Endothelial cell of hepatic sinusoid (primary cell): ENCODE results near the gene FNDC5.
"Not testable (repeated sequence)": the region's sequence is repeated elsewhere in the genome, so short reads cannot be mapped to it uniquely, and the experiment has no call there.

Experiments used
- in situ Hi-C: cut with HindIII; loops from 2 replicates; pipeline ENCODE4 v1.10.0; 2017; ENCODE audit warnings: low sequenced_read_pairs

Gene FNDC5

GRCh38 chr1:32870615-32871363 lies at the start of gene FNDC5:
Gene FNDC5, minus strand, starts transcription at chr1:32870912.
- in situ Hi-C loops, result no loop called here

- in situ Hi-C loops, result loop anchor here (5.0 kb wide), 1 partner anchor 43 kb away; no protein-coding TSS in a partner anchor
Observed at GRCh38 chr1:32919811-32920733, 49.4 kb upstream of the FNDC5 start.

- in situ Hi-C loops, result loop anchor here (5.0 kb wide), 1 partner anchor 41 kb away; no protein-coding TSS in a partner anchor
Observed at GRCh38 chr1:32918179-32918578, 47.5 kb upstream of the FNDC5 start.

GRCh38 chr1:32917521-32917920 lies 46.8 kb upstream of the FNDC5 start:
- in situ Hi-C loops, result loop anchor here (5.0 kb wide), 1 partner anchor 40 kb away; no protein-coding TSS in a partner anchor

GRCh38 chr1:32915766-32916706 lies 45.3 kb upstream of the FNDC5 start:
- in situ Hi-C loops, result loop anchor here (5.0 kb wide), 1 partner anchor 39 kb away; no protein-coding TSS in a partner anchor

- in situ Hi-C loops, result no loop called here
Observed at GRCh38 chr1:32910319-32910718, 39.6 kb upstream of the FNDC5 start.

- in situ Hi-C loops, result no loop called here
Observed at GRCh38 chr1:32907435-32907834, 36.7 kb upstream of the FNDC5 start.

- in situ Hi-C loops, result no loop called here
Observed at GRCh38 chr1:32906654-32907053, 35.9 kb upstream of the FNDC5 start.

GRCh38 chr1:32905588-32905987 lies 34.9 kb upstream of the FNDC5 start:
- in situ Hi-C loops, result not testable (repeated sequence)

- in situ Hi-C loops, result no loop called here
Observed at GRCh38 chr1:32904797-32905196, 34.1 kb upstream of the FNDC5 start.

- in situ Hi-C loops, result no loop called here
Observed at GRCh38 chr1:32903991-32904785, 33.5 kb upstream of the FNDC5 start.

- in situ Hi-C loops, result no loop called here
Observed at GRCh38 chr1:32902535-32902920, 31.8 kb upstream of the FNDC5 start.

GRCh38 chr1:32901823-32902534 lies 31.3 kb upstream of the FNDC5 start:
- in situ Hi-C loops, result no loop called here

GRCh38 chr1:32900956-32901822 lies 30.5 kb upstream of the FNDC5 start, which contains the start of gene TMEM54:
Gene TMEM54, minus strand, starts transcription at chr1:32901389. Its CDS starts 151 bp downstream, at chr1:32901238.
- in situ Hi-C loops, result no loop called here

- in situ Hi-C loops, result no loop called here
Observed at GRCh38 chr1:32900371-32900955, 29.8 kb upstream of the FNDC5 start.

GRCh38 chr1:32899586-32900296 lies 29.0 kb upstream of the FNDC5 start:
- in situ Hi-C loops, result no loop called here

GRCh38 chr1:32898958-32899357 lies 28.2 kb upstream of the FNDC5 start:
- in situ Hi-C loops, result no loop called here
